ENCODE results near the gene SYCP3. TPM values are rescaled to one million over a fixed set of nuclear protein-coding genes. Genes with fewer than 3 reads are reported as not detected.
"Not testable (repeated sequence)": the region's sequence is repeated elsewhere in the genome, so short reads cannot be mapped to it uniquely, and the experiment has no call there.

SYCP3 gene
- total and polyA plus RNA-seq, 2 donors from 2014 or later = 0.25 to 0.54 TPM

DNA sequence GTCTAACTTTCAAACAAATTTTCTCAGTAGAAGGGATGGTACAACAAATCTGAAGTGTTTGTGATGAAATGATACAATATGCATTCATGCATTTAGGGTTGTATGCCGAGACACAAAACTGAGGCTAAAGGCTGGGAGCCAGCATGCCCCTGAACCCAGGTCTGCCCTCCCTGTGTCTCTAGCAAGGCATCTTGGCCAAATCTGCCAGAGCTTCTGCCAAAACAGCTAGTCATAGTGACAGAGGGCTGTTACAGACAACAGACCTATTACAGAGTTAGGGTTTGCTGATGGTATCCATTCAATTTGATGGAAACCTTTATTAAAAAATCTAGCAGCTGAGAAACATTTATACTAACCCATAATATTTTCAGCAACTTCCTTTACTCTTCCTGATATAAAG, 53.1 kb downstream of the SYCP3 start:
- H3K27me3 ChIP-seq (ENCODE audit: control insufficient read depth, insufficient read depth, low read length) = no peaks in the 10 kb centered on the region
- intact Hi-C loops (cut with DNase I) = no loop called here
- no peak overlapping the region for H3K27ac ChIP-seq (ENCODE audit: low read depth in 2 of 2, low read length in 2 of 2)
- DNase-seq (no peak), FAIRE-seq (no peak)
- H3K4me3 ChIP-seq (ENCODE audit: low read length in 3 of 3) = no peak overlapping the region
- no peaks in the 10 kb centered on the region for H3K36me3 ChIP-seq (ENCODE audit: control insufficient read depth in 2 of 3, insufficient read depth in 3 of 3, low read length in 3 of 3)
- no peak overlapping the region for H3K9ac ChIP-seq (ENCODE audit: low read length in 3 of 3)
- TF ChIP-seq CTCF (IDR thresholded peaks at IDR 0.05; ENCODE audit: borderline replicate concordance, extremely low read depth, insufficient read depth) = no peak
- H3K4me1 ChIP-seq (ENCODE audit: control insufficient read depth in 2 of 3, insufficient read depth in 2 of 3, low read depth in 1 of 3, low read length in 3 of 3) = no peaks in the 10 kb centered on the region
- no peaks in the 10 kb centered on the region for H3K9me3 ChIP-seq (ENCODE audit: control insufficient read depth in 2 of 3, insufficient read depth in 1 of 3, low read length in 3 of 3)

DNA sequence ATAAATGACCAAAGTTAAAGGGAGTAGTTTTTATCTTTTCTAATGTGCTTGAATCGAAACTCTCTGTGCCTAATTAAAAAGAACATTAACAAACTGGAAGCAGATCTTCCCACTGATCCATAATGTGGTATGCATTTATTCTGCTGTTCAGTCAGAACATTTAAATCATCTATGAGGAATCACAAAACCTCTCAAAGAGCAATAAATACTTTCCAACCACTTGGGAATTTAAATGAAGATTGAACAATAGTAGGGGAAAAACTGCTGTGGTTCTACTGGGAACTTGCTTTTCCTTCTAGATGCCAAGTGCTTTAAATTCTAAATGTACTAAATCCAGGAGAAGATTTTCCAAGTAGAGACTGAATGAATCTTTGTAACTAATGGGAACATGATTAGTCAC, 54.2 kb downstream of the SYCP3 start:
- H3K27me3 ChIP-seq (ENCODE audit: control insufficient read depth, insufficient read depth, low read length) = no peaks in the 10 kb centered on the region
- no peaks in the 10 kb centered on the region for H3K9me3 ChIP-seq (ENCODE audit: control insufficient read depth in 2 of 3, insufficient read depth in 1 of 3, low read length in 3 of 3)
- TF ChIP-seq CTCF (IDR thresholded peaks at IDR 0.05; ENCODE audit: borderline replicate concordance, extremely low read depth, insufficient read depth) = no peak
- no peak overlapping the region for H3K27ac ChIP-seq (ENCODE audit: low read depth in 2 of 2, low read length in 2 of 2)
- H3K9ac ChIP-seq (ENCODE audit: low read length in 3 of 3) = no peak overlapping the region
- H3K36me3 ChIP-seq (ENCODE audit: control insufficient read depth in 2 of 3, insufficient read depth in 3 of 3, low read length in 3 of 3) = no peaks in the 10 kb centered on the region
- intact Hi-C loops (cut with DNase I) = no loop called here
- DNase-seq = no peak
- H3K4me1 ChIP-seq (ENCODE audit: control insufficient read depth in 2 of 3, insufficient read depth in 2 of 3, low read depth in 1 of 3, low read length in 3 of 3) = no peaks in the 10 kb centered on the region
- H3K4me3 ChIP-seq (ENCODE audit: low read length in 3 of 3) = no peak overlapping the region
- no peak for FAIRE-seq

DNA sequence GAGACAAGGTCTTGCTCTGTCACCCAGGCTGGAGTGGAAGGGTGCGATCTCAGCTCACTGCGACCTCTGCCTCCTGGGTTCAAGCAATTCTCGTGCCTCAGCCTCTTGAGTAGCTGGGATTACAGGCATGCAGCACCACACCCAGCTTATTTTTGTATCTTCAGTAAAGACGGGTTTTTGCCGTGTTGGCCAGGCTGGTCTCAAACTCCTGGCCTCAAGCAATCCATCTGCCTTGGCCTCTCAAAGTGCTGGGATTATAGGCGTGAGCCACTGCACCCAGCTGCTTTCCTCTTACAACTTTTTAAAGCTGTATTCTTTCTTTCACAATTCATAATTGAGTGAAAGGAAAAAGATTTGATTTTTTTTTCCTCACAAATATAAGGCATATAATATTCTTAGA, 57.6 kb downstream of the SYCP3 start:
- DNase-seq; intact Hi-C loops (cut with DNase I); FAIRE-seq; H3K4me3 ChIP-seq (ENCODE audit: low read length in 3 of 3); H3K27ac ChIP-seq (ENCODE audit: low read depth in 2 of 2, low read length in 2 of 2); H3K27me3 ChIP-seq (ENCODE audit: control insufficient read depth, insufficient read depth, low read length); H3K36me3 ChIP-seq (ENCODE audit: control insufficient read depth in 2 of 3, insufficient read depth in 3 of 3, low read length in 3 of 3); H3K9me3 ChIP-seq (ENCODE audit: control insufficient read depth in 2 of 3, insufficient read depth in 1 of 3, low read length in 3 of 3); H3K9ac ChIP-seq (ENCODE audit: low read length in 3 of 3); H3K4me1 ChIP-seq (ENCODE audit: control insufficient read depth in 2 of 3, insufficient read depth in 2 of 3, low read depth in 1 of 3, low read length in 3 of 3): not testable (repeated sequence)

DNA sequence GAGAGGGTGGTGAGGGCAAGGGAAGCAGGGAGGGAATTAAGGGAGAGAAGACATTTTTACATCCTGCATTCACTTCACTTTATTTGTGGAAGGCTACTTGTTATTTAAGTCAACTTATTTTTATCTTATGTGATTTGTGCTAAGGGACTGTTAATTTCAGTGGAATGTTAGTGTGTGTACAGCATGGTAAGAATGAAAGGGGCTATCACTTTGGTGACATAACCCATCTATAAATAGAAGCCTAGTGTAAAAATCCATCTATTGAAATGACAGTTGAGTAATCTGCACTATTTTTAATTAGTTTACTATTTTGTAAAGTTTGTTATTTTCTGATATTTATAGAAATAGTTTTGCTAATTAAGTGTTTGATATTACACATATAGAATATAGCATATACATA, 58.6 kb downstream of the SYCP3 start:
- Histone ChIP-seq H3K4me3 (ENCODE audit: low read length in 3 of 3) (no peak overlapping the region), H3K9me3 (ENCODE audit: control insufficient read depth in 2 of 3, insufficient read depth in 1 of 3, low read length in 3 of 3) (no peaks in the 10 kb centered on the region), H3K27ac (ENCODE audit: low read depth in 2 of 2, low read length in 2 of 2) (no peak overlapping the region), H3K9ac (ENCODE audit: low read length in 3 of 3) (no peak overlapping the region), H3K27me3 (ENCODE audit: control insufficient read depth, insufficient read depth, low read length) (no peaks in the 10 kb centered on the region), H3K36me3 (ENCODE audit: control insufficient read depth in 2 of 3, insufficient read depth in 3 of 3, low read length in 3 of 3) (no peaks in the 10 kb centered on the region), H3K4me1 (ENCODE audit: control insufficient read depth in 2 of 3, insufficient read depth in 2 of 3, low read depth in 1 of 3, low read length in 3 of 3) (no peaks in the 10 kb centered on the region)
- DNase-seq = no peak
- FAIRE-seq = no peak
- TF ChIP-seq CTCF (IDR thresholded peaks at IDR 0.05; ENCODE audit: borderline replicate concordance, extremely low read depth, insufficient read depth) = no peak
- intact Hi-C loops (cut with DNase I) = no loop called here

Data from kidney (tissue), 14 donors.